GM04503 (cell line): ENCODE results near the gene ID1.

Source experiments
- DNase-seq: peaks from one replicate; pipeline ENCODE4 v3.0.0-alpha.2; 2012; ENCODE audit warnings: low read depth

The ID1 gene

DNA sequence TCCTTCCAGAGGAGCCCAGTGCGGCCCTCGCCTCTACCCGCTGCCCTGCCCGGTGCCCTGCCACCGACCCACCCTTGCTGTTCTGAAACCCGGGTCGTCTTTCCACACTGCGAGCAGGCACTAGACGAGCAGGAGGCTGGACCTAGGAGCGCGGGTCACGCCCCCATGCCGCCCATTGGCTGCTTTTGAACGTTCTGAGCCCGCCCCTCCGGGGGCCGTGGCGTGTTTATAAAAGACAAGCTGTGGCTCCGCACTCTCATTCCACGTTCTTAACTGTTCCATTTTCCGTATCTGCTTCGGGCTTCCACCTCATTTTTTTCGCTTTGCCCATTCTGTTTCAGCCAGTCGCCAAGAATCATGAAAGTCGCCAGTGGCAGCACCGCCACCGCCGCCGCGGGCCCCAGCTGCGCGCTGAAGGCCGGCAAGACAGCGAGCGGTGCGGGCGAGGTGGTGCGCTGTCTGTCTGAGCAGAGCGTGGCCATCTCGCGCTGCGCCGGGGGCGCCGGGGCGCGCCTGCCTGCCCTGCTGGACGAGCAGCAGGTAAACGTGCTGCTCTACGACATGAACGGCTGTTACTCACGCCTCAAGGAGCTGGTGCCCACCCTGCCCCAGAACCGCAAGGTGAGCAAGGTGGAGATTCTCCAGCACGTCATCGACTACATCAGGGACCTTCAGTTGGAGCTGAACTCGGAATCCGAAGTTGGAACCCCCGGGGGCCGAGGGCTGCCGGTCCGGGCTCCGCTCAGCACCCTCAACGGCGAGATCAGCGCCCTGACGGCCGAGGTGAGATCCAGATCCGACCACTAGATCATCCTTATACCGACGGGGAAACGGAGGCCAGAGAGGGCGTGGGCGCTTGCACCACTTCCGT is at the start of gene ID1:
ID1 (plus strand) TSS at position 259 of the 871 bp plus-strand sequence; CDS start at position 358, 99 bp downstream.
- peak; percentile 81 for DNase-seq

GRCh38 chr20:31559704-31560093 is 45.4 kb upstream of the ID1 start:
- DNase-seq, result no peak

DNA sequence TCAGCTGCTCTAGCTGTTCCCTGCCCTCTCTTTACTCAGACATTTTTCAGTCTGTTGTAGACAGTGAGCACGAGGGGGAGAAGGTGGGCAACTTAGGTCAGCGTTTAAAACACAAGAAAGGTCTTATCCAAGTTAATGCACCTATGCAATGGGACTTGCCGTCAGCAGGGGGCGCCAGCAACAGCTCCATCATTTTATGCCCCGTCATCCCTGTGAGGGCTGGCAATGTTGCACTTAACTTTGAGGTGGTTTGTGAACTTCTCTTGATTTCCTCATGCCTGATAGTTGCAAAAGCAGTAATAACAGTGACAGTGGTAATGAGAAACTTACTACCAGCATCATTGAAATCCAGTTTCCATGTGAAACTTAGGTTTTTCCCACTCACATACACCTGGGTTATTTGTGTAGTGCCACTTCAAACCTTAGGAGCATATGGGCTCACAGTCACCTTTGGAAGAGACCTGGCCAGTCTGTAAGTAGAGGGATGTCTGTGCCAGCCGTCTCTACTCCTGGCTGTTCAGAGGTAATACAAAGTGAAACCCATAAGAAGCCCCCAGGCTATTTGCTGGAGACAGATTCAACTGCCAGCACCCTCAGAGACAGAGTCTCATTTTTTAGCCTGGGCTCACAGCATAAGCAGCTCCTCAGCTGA is 44.9 kb upstream of the ID1 start:
- DNase-seq, result peak; percentile 60

DNA sequence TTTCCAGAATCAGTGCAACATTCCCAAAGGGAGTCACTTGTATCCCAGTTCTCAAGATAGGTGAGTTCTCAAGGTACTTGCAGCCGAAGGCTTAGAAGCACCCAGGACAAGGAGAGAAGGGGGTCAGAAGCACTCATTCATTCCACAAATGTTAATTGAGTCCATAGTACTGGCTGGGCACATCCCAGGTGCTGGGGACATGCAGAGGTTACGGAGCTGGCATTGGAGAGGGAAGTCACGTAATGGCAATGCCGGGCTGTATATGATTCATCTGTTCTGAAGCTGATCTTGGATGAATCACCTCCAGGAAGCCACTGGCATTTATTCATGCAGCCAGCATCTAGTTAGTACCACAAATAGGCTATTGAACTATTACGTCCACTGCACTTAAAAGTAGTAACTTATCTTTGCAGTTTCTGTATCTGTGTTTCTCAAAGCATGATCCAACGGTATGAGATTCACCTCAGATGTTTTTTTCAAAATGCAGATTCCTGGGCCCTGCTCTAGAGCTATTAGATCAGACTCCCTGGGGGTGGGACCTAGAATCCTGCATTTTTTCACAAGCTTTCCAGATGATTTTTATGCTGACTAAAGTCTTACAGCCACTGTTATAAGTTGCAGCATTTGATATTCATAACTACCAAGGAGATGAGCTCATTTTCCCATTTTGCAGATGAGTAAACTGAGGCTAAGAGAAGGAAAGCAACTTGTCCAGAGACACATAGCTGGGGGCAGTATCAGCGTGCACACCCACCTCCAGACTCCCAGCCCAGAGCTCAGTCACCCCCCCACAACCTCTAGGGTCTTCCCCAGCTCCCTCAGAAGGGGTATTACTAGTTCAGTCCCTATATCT is 44.1 kb upstream of the ID1 start:
- DNase-seq, result peak; percentile 92

DNA sequence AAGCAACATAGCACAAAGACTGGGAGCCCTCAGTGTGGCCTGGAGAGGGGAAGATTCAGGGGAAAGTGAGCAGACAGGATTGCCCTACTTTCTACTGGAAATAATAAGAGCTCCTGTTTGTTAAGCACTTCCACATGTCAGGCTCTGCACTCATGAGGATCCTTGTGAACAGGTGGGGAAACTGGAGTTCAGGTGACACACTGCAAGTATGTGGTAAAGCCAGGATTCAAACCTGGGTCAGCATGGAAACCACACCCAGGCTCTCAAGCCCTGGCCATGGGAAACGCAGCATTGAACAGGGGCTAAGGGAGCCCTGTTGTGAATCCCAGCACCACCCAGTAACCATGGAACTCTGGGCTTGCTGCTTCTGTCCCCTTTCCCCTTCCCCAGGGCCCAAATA is 42.8 kb upstream of the ID1 start:
- DNase-seq, result no peak

- DNase-seq, result no peak
Observed at GRCh38 chr20:31564284-31564683, 40.8 kb upstream of the ID1 start.

DNA sequence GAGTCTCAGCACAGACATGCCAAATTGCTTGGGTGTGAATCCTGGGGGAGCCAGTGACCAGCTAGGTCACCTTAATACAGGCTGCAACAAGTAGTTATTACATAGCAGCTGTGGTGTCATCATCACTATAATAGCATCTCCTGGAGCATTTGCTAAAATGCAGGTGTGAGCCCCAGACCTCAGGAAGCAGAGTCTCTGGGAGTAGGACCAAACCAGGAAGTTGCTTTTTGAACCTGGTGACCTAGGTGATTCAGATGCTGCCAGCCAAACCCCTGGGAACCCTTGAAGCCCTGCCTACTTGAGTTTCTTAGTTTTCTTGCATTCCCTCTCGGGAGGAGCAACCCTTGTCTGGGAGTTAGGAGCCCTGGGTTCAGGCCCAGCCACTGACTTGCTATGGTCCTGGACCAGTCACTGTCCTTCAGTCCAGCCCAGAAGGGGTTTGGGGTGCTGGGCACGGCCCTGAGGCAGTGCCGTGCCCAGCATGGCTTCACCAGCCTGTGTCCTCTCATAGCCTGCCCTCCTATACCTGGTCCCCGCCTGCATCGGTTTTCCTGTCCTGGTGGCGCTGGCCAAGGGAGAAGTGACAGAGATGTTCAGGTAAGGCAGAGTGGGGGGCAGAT is 39.3 kb upstream of the ID1 start:
- DNase-seq, result no peak

GRCh38 chr20:31566319-31566657 is 38.8 kb upstream of the ID1 start:
- DNase-seq, result no peak

DNA sequence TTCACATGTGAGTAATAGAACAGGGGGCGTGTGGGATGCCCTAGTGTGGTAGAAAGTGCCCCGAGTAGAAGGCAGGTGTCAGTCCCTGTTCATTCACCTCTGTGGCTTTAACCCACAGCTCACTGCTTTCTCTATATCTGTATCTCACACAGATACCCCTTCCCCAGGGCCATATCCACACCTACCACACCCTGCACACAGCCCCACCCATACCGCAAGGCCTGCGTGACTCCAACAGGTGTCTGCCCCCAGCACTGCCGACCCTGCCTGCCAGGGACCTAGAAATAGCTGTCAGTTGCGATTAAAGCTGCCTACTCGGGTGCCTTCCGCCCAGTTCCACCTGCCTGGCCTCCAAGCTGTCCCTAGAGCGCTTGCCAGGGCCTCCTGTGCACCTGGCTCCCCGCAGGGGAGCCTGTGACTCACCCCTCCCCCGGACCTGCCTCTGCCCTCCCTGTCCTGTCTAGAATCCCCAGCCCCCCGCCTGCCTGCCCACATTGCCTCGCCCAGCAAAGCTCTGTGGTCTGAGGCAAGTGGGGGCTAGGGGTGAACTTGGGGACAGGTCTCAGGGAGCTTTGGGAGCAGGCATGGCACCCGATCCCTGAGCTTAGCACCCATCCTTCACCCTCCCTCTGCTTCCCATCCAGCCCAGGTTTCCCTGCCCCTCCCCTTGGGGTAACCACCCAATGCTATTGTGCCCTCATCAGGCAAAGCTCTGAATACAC is 38.3 kb upstream of the ID1 start:
- no peak for DNase-seq

DNA sequence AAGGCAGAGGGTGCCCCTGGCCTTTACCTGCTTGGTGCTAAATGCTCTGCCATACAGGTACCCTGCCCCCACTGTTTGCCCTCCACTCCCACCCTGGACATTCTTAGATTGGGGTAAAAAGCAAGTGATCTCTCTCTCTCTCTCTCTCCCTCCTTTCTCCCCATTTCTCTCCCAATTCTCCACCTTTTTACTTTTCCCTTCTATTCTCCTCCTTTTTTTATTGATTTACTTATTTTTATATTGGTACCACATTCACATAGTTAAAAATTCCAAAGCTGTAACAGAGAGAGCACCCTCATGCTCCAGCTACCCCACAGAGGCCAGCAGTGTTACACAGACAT is 37.7 kb upstream of the ID1 start:
- DNase-seq, result no peak

DNA sequence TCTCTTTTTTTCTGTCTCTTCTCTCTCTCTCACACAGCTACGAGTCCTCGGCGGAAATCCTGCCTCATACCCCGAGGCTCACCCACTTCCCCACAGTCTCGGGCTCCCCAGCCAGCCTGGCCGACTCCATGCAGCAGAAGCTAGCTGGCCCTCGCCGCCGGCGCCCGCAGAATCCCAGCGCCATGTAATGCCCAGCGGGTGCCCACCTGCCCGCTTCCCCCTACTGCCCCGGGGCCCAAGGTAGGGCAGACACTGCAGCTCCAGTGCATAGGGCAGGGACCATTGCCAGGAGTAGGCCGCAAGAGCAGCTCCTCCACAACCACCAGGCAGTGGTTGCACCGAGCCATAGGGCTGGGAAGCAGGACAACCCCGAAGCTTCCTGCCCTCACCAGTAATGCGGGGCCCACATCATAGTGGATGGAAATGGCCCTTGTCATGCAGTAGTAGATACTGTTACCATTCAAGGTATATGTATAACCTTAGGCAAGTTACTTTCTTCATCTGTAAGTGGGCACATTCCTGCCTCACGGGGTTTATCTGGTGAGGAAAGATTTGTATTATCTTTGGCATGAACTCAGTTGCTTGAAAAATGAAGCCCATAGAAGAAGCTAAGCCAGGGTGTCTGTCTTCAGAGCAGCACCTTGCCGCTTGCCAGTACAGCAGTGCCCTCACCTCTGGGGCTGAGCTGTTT is 36.9 kb upstream of the ID1 start:
- DNase-seq, result no peak

GRCh38 chr20:31568773-31569162 is 36.3 kb upstream of the ID1 start:
- DNase-seq, result no peak

DNA sequence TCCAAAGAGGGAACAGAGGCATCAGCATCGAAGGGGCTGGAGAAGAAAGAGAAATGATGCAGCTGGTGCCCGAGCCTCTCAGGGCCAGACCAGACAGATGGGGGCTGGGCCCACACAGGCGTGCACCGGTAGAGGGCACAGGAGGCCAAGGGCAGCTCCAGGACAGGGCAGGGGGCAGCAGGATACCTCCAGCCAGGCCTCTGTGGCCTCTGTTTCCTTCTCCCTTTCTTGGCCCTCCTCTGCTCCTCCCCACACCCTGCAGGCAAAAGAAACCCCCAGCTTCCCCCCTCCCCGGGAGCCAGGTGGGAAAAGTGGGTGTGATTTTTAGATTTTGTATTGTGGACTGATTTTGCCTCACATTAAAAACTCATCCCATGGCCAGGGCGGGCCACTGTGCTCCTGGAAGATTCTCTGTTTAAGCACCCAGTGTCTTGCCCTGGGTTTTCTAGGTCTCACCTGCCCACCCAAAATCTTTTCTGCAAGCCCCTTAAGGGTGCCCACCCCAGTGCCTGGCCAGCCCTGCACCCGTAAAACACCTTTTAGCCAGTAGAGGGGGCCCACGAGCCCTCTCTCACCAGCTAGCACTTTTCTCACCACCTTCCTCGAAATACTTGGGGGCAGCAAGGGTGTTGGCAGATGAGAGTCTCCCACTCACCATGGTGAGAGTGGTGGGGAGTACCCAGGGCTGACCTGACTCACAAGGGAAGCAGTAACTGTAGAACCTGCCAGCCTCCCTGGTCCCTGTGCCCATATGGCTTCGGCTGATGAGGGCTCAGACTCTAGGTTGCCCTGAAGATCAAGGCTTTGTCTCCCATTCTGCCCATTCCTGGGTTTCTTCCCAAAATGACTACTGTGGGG is 35.7 kb upstream of the ID1 start:
- no peak for DNase-seq

DNA sequence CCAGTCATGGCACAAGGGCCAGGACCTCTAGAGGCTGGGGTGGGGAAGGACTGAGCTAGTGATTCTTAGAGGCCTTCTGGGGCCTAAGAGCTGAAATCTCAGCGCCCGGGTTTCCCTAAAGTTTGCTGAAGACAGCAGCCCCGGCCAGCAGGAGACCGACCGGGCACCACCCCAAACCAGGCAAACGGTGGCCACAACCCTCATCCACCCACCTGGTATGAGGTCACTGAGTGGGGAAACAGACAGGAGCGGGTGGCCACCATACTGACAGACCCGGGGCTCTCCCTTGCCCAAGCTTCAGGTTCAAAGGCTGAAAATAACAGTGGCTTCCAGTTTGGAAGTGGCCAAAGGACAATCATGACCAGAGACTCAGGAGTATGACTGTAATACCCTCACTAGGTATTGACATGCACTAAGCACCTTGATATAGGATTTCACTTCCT is 35.0 kb upstream of the ID1 start:
- no peak for DNase-seq

GRCh38 chr20:31570735-31571617 is 34.1 kb upstream of the ID1 start:
- no peak for DNase-seq

- DNase-seq, result no peak
Observed at GRCh38 chr20:31572042-31572700, 32.9 kb upstream of the ID1 start.

DNA sequence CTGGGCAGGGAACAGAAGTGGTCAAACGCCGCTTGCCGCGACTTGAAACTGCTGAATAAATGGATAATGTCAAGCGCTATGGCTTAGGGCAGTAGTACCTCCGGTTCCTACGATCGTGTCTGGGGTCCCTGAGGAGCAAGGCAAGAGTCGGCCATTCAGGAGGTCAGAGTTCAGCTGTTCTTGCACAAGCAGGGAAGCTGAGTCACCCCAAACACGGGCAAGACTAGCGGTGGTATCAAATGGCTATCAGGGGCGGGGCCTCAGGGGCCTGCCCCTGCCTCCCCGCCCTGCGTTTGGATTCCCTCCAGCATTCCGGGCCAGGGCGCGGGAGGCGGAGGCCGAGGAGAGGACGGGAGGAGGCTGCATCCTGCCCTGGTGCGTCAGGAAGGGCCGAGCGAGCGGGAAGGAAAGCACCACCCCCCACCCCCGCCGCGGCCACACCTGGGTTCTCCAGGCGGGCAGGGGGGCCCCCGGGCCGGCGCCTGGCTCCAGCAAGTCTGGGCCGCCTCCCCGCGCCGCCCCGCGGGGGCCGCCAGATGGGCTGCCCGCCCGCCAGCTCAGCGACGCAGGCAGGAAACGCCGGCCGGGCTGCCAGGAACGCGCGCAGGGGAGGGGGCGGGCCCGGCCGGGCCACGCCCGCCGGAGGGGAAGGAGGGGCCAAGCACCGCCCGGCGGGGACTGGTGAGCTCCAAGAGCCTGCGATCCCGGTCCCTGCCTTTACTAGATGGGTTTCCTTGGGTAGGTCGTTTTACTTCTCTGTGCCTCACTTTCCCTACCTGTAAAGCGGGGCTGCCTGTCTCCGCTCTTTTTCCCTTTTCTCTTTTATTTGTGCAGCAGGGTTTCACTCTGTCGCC is 32.2 kb upstream of the ID1 start:
- peak; percentile 93 for DNase-seq
